Measurements from ENCODE around the gene ARHGEF4. TPM values are rescaled to one million over a fixed set of nuclear protein-coding genes. Genes with fewer than 3 reads are reported as not detected.

Gene ARHGEF4
- total and polyA plus RNA-seq, 7 experiments from 2014 or later, result 2.0 to 4.4 (median 3.0) TPM; not detected in 1

GRCh38 chr2:130920415-130921163 is 83.9 kb downstream of the ARHGEF4 start:
- H3K27ac ChIP-seq (ENCODE audit: low read depth, low read length), result no peak overlapping the region
- Mint-ChIP-seq H3K9me3 (no peaks in the 10 kb centered on the region), H3K27me3 (peaks cover 5 to 17% (median 10%) of the 10 kb centered on the region in 5 donors), H3K4me1 (peaks cover 0 to 3% (median 0%) of the 10 kb centered on the region in 7 donors), H3K36me3 (no peaks in the 10 kb centered on the region), H3K4me3 (no peak overlapping the region), H3K27ac (no peak overlapping the region)
- H3K9me3 ChIP-seq (ENCODE audit: control insufficient read depth in 2 of 3, low read length in 3 of 3), result no peaks in the 10 kb centered on the region
- DNase-seq, result peak in 7 of 9 donors; percentile 6 to 61 (median 25)
- no peaks in the 10 kb centered on the region for H3K36me3 ChIP-seq (ENCODE audit: control insufficient read depth in 2 of 3, insufficient read depth in 3 of 3, low read length in 3 of 3)
- intact Hi-C loops (cut with micrococcal nuclease), result loop anchor here (1.0 kb wide), 1 partner anchor 123 kb away; no protein-coding TSS in a partner anchor
- no peak for ATAC-seq
- ChIA-PET CTCF (interaction anchor here (0.6 to 1.3 kb wide), 4 partner anchors 9 to 123 kb away, joined by 3 to 7 read pairs (median 3); no protein-coding TSS in a partner anchor), POLR2A (no interaction called here)
- H3K27me3 ChIP-seq (ENCODE audit: control insufficient read depth in 2 of 2, insufficient read depth in 2 of 2, low read length in 2 of 2), result no peaks in the 10 kb centered on the region
- H3K4me3 ChIP-seq (ENCODE audit: low read length), result no peak overlapping the region
- no peaks in the 10 kb centered on the region for H3K4me1 ChIP-seq (ENCODE audit: control insufficient read depth in 2 of 2, insufficient read depth in 2 of 2, low read length in 2 of 2)

GRCh38 chr2:130921164-130921476 is 84.4 kb downstream of the ARHGEF4 start:
- no peak for DNase-seq
- intact Hi-C loops (cut with micrococcal nuclease), result no loop called here

DNA sequence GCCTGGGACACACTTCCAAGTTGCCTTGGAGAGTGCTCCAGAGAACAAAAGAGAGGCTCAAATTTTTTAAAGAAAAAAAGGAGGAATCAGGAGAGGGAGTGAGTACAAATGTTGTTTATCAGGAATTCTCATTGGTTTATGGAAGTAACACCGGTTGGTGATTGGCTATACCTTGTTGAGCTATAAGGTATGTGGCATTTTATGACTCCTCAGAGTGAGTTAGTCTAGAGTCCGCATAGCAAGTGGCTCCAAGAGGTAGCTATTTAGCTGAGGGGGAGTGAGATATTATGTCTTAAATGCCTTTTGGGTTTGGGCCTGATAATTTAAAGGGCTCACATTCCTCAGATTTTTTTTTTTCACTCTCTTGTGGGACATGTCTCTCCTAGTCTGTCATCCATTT is 85.7 kb downstream of the ARHGEF4 start:
- DNase-seq, result no peak
- Mint-ChIP-seq H3K4me1 (peaks cover 0 to 3% (median 0%) of the 10 kb centered on the region in 7 donors), H3K27ac (no peak overlapping the region), H3K9me3 (peaks cover 0 to 11% (median under 1%) of the 10 kb centered on the region in 11 donors), H3K4me3 (no peak overlapping the region), H3K36me3 (no peaks in the 10 kb centered on the region), H3K27me3 (peaks cover 5 to 17% (median 11%) of the 10 kb centered on the region in 5 donors)
- ATAC-seq, result no peak
- ChIA-PET POLR2A (no interaction called here), CTCF (interaction anchor here (0.7 kb wide), 1 partner anchor 811 kb away, joined by 4 read pairs; no protein-coding TSS in a partner anchor)
- Histone ChIP-seq H3K4me1 (ENCODE audit: control insufficient read depth in 2 of 2, insufficient read depth in 2 of 2, low read length in 2 of 2) (no peaks in the 10 kb centered on the region), H3K27me3 (ENCODE audit: control insufficient read depth in 2 of 2, insufficient read depth in 2 of 2, low read length in 2 of 2) (no peaks in the 10 kb centered on the region), H3K27ac (ENCODE audit: low read depth, low read length) (no peak overlapping the region), H3K36me3 (ENCODE audit: control insufficient read depth in 2 of 3, insufficient read depth in 3 of 3, low read length in 3 of 3) (no peaks in the 10 kb centered on the region), H3K9me3 (ENCODE audit: control insufficient read depth in 2 of 3, low read length in 3 of 3) (no peaks in the 10 kb centered on the region), H3K4me3 (ENCODE audit: low read length) (no peak overlapping the region)
- intact Hi-C loops (cut with micrococcal nuclease), result no loop called here

More at GRCh38 chr2:130921164-130921476, 84.4 kb downstream of the ARHGEF4 start:
- Histone ChIP-seq H3K27ac (ENCODE audit: low read depth, low read length) (no peak overlapping the region), H3K36me3 (ENCODE audit: control insufficient read depth in 2 of 3, insufficient read depth in 3 of 3, low read length in 3 of 3) (no peaks in the 10 kb centered on the region), H3K27me3 (ENCODE audit: control insufficient read depth in 2 of 2, insufficient read depth in 2 of 2, low read length in 2 of 2) (no peaks in the 10 kb centered on the region), H3K4me3 (ENCODE audit: low read length) (no peak overlapping the region), H3K4me1 (ENCODE audit: control insufficient read depth in 2 of 2, insufficient read depth in 2 of 2, low read length in 2 of 2) (no peaks in the 10 kb centered on the region), H3K9me3 (ENCODE audit: control insufficient read depth in 2 of 3, low read length in 3 of 3) (no peaks in the 10 kb centered on the region)
- peaks cover 0 to under 1% (median 0%) of the 10 kb centered on the region in 11 donors for H3K9me3 Mint-ChIP-seq
- ChIA-PET CTCF (interaction anchor here (0.6 to 1.3 kb wide), 4 partner anchors 8 to 124 kb away, joined by 3 to 7 read pairs (median 3); no protein-coding TSS in a partner anchor), POLR2A (no interaction called here)
- no peak overlapping the region for H3K4me3 Mint-ChIP-seq
- H3K27me3 Mint-ChIP-seq, result peaks cover 5 to 17% (median 10%) of the 10 kb centered on the region in 5 donors
- no peak for ATAC-seq
- H3K36me3 Mint-ChIP-seq, result no peaks in the 10 kb centered on the region
- peaks cover 0 to 3% (median 0%) of the 10 kb centered on the region in 7 donors for H3K4me1 Mint-ChIP-seq
- no peak overlapping the region for H3K27ac Mint-ChIP-seq

- Mint-ChIP-seq H3K9me3 (peaks cover 0 to 30% (median 12%) of the 10 kb centered on the region in 11 donors), H3K27me3 (peaks cover 10 to 26% (median 18%) of the 10 kb centered on the region in 5 donors), H3K27ac (no peak overlapping the region), H3K4me1 (no peaks in the 10 kb centered on the region), H3K36me3 (peaks cover 0 to 5% (median 0%) of the 10 kb centered on the region in 5 donors), H3K4me3 (no peak overlapping the region)
- Histone ChIP-seq H3K27me3 (ENCODE audit: control insufficient read depth in 2 of 2, insufficient read depth in 2 of 2, low read length in 2 of 2) (no peaks in the 10 kb centered on the region), H3K4me3 (ENCODE audit: low read length) (no peak overlapping the region), H3K9me3 (ENCODE audit: control insufficient read depth in 2 of 3, low read length in 3 of 3) (peaks cover 0 to 3% (median 0%) of the 10 kb centered on the region in 3 experiments), H3K27ac (ENCODE audit: low read depth, low read length) (no peak overlapping the region), H3K4me1 (ENCODE audit: control insufficient read depth in 2 of 2, insufficient read depth in 2 of 2, low read length in 2 of 2) (no peaks in the 10 kb centered on the region), H3K36me3 (ENCODE audit: control insufficient read depth in 2 of 3, insufficient read depth in 3 of 3, low read length in 3 of 3) (no peaks in the 10 kb centered on the region)
- ChIA-PET POLR2A (no interaction called here), CTCF (interaction anchor here (1.3 kb wide), 1 partner anchor 131 kb away, joined by 4 read pairs; no protein-coding TSS in a partner anchor)
- DNase-seq (no peak), ATAC-seq (no peak)
- intact Hi-C loops (cut with micrococcal nuclease), result no loop called here
These were observed 91.7 kb downstream of the ARHGEF4 start for GRCh38 chr2:130928385-130928784.

DNA sequence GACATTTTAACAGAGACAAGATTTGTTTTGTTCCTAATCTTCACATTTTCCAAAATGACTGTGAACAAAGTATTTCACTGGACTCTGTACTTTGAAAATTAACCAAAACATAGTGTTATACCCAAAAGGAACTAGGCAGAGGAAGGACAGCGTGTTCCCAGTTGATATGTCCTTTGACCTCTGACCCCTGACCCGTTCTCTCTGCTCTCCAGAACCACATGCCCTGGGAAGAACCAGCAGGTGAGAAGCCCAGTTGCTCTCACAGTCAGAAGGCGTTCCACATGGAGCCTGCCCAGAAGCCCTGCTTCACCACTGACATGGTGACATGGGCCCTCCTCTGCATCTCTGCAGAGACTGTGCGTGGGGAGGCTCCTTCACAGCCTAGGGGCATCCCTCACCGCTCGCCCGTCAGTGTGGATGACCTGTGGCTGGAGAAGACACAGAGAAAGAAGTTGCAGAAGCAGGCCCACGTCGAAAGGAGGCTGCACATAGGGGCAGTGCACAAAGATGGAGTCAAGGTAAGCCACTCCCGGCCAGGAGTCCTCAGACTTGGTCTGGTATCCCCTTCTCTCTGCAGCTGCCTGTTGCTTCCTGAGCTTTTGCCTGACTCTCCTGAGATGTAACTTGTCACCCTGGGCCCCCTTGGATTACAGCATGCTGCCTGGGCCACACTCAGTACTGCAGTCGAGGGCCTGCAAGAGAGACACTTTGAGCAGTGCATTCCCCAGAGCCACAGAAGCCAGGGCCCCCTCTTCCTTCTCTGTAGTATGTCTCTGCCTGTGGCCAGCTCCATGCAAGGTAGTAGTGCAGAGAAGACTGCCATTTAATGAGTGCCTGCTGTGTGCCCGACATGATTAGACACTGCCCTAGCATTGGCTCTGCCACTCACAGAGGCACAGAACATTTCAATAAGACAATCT is 94.3 kb downstream of the ARHGEF4 start:
- DNase-seq (no peak), ATAC-seq (no peak)
- Mint-ChIP-seq H3K27ac (no peak overlapping the region), H3K9me3 (peaks cover 0 to 30% (median 12%) of the 10 kb centered on the region in 11 donors), H3K4me3 (no peak overlapping the region), H3K4me1 (no peaks in the 10 kb centered on the region), H3K36me3 (peaks cover 0 to 5% (median 0%) of the 10 kb centered on the region in 5 donors), H3K27me3 (peaks cover 10 to 28% (median 24%) of the 10 kb centered on the region in 5 donors)
- H3K9me3 ChIP-seq (ENCODE audit: control insufficient read depth in 2 of 3, low read length in 3 of 3), result peaks cover 0 to 3% (median 0%) of the 10 kb centered on the region in 3 experiments
- H3K4me3 ChIP-seq (ENCODE audit: low read length), result no peak overlapping the region
- intact Hi-C loops (cut with micrococcal nuclease), result no loop called here
- ChIA-PET POLR2A (no interaction called here), CTCF (no interaction called here)
- no peaks in the 10 kb centered on the region for H3K27me3 ChIP-seq (ENCODE audit: control insufficient read depth in 2 of 2, insufficient read depth in 2 of 2, low read length in 2 of 2)
- no peak overlapping the region for H3K27ac ChIP-seq (ENCODE audit: low read depth, low read length)
- no peaks in the 10 kb centered on the region for H3K36me3 ChIP-seq (ENCODE audit: control insufficient read depth in 2 of 3, insufficient read depth in 3 of 3, low read length in 3 of 3)
- no peaks in the 10 kb centered on the region for H3K4me1 ChIP-seq (ENCODE audit: control insufficient read depth in 2 of 2, insufficient read depth in 2 of 2, low read length in 2 of 2)

- no peaks in the 10 kb centered on the region for H3K27me3 ChIP-seq (ENCODE audit: control insufficient read depth in 2 of 2, insufficient read depth in 2 of 2, low read length in 2 of 2)
- POLR2A ChIA-PET, result no interaction called here
- no peaks in the 10 kb centered on the region for H3K4me1 ChIP-seq (ENCODE audit: control insufficient read depth in 2 of 2, insufficient read depth in 2 of 2, low read length in 2 of 2)
- no peak overlapping the region for H3K27ac ChIP-seq (ENCODE audit: low read depth, low read length)
- Mint-ChIP-seq H3K36me3 (peaks cover 0 to 4% (median 0%) of the 10 kb centered on the region in 5 donors), H3K27ac (no peak overlapping the region), H3K4me1 (no peaks in the 10 kb centered on the region), H3K4me3 (no peak overlapping the region), H3K9me3 (peaks cover 4 to 24% (median 10%) of the 10 kb centered on the region in 11 donors), H3K27me3 (peaks cover 8 to 31% (median 20%) of the 10 kb centered on the region in 5 donors)
- no peaks in the 10 kb centered on the region for H3K36me3 ChIP-seq (ENCODE audit: control insufficient read depth in 2 of 3, insufficient read depth in 3 of 3, low read length in 3 of 3)
- CTCF ChIA-PET, result no interaction called here
- intact Hi-C loops (cut with micrococcal nuclease), result no loop called here
- no peaks in the 10 kb centered on the region for H3K9me3 ChIP-seq (ENCODE audit: control insufficient read depth in 2 of 3, low read length in 3 of 3)
- DNase-seq (no peak), ATAC-seq (no peak)
- H3K4me3 ChIP-seq (ENCODE audit: low read length), result no peak overlapping the region
These were observed 96.8 kb downstream of the ARHGEF4 start for GRCh38 chr2:130933501-130933900.
